ENCODE results near the gene BRME1.
A peak's percentile ranks its signal among the peaks of the same experiment; 100 is the strongest.

- TF ChIP-seq EP300 (IDR thresholded peaks at IDR 0.05) (peak; percentile 28 to 47; a peak in 3 of 5 replicates), REST (IDR thresholded peaks at IDR 0.05) (no peak), ELK1 (IDR thresholded peaks at IDR 0.05; ENCODE audit: low read depth, low read length) (no peak), CHD2 (IDR thresholded peaks at IDR 0.05; ENCODE audit: low read length, partially characterized antibody) (peak; percentile 43), POLR2A (IDR thresholded peaks at IDR 0.05; ENCODE audit: low read length) (0 out of 2 replicates have a peak, but pooled peaks have one; percentile 18), CTCF (IDR thresholded peaks at IDR 0.05) (no peak), CEBPB (IDR thresholded peaks at IDR 0.05) (peak; percentile 39 to 46; a peak in 3 of 4 replicates), MAZ (IDR thresholded peaks at IDR 0.05; ENCODE audit: borderline replicate concordance, low read depth, low read length) (peak; percentile 44; the same call in 1 of the 2 replicates)
These were observed 59.1 kb downstream of the BRME1 start for GRCh38 chr19:13846557-13847406.

Measured in A549 (cell line).